Measurements from ENCODE around the gene NDUFAF4. TPM values are rescaled to one million over a fixed set of nuclear protein-coding genes. Genes with fewer than 3 reads are reported as not detected.

The NDUFAF4 gene
- total RNA-seq, 1 donor from 2014 or later: 38.6 TPM

DNA sequence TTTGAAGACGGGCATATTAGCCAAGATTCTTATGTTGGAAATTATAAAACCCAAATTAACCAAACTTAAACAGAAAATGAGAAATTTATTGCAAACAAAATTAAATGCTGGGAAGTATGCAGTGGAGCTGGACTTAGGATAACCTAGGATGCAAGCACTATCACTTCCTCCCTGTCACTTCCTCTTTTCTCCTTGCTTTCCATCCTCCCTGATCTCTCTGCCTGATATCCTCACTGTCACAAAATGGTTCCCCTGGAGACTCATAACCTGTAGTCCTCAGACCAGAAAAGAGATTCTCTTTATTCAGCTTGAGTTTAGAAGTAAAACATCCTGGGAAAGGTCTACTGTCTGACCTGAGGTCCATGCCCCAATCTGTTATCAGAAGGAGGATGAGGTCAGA lies 19.4 kb upstream of the NDUFAF4 start:
- H3K4me3 Mint-ChIP-seq (ENCODE audit: unreplicated experiment): no peak overlapping the region
- no peak overlapping the region for H3K27ac ChIP-seq (ENCODE audit: low read depth, low read length)
- no peak overlapping the region for H3K9ac ChIP-seq (ENCODE audit: low read length)
- H3K27ac Mint-ChIP-seq (ENCODE audit: unreplicated experiment): no peak overlapping the region
- H3K79me2 ChIP-seq (ENCODE audit: insufficient read depth, low read length): no peaks in the 10 kb centered on the region
- H4K20me1 ChIP-seq (ENCODE audit: insufficient read depth, low read length): no peaks in the 10 kb centered on the region
- TF ChIP-seq EZH2 (IDR thresholded peaks at IDR 0.05; ENCODE audit: insufficient read depth, low read length): no peak
- H3K36me3 Mint-ChIP-seq (ENCODE audit: low read depth, unreplicated experiment): no peaks in the 10 kb centered on the region
- no peak for DNase-seq (ENCODE audit: low read depth)
- no peaks in the 10 kb centered on the region for H3K36me3 ChIP-seq (ENCODE audit: insufficient read depth, low read length)
- no peaks in the 10 kb centered on the region for H3K9me3 Mint-ChIP-seq (ENCODE audit: unreplicated experiment)
- peaks cover 5% of the 10 kb centered on the region for H3K27me3 ChIP-seq (ENCODE audit: insufficient read depth, low read length)
- peaks cover 2% of the 10 kb centered on the region for H3K27me3 Mint-ChIP-seq (ENCODE audit: low read depth, unreplicated experiment)
- no peaks in the 10 kb centered on the region for H3K4me1 ChIP-seq (ENCODE audit: insufficient read depth, low read length)
- no peak overlapping the region for H3K4me3 ChIP-seq (ENCODE audit: insufficient read depth, low read depth, low read length)
- H3K4me2 ChIP-seq (ENCODE audit: low read length): no peak overlapping the region
- H2AFZ ChIP-seq (ENCODE audit: low read depth, low read length): no peak overlapping the region
- FAIRE-seq: no peak
- H3K4me1 Mint-ChIP-seq (ENCODE audit: low read depth, unreplicated experiment): no peaks in the 10 kb centered on the region
- H3K9me3 ChIP-seq (ENCODE audit: insufficient read depth, low read depth, low read length): no peaks in the 10 kb centered on the region

DNA sequence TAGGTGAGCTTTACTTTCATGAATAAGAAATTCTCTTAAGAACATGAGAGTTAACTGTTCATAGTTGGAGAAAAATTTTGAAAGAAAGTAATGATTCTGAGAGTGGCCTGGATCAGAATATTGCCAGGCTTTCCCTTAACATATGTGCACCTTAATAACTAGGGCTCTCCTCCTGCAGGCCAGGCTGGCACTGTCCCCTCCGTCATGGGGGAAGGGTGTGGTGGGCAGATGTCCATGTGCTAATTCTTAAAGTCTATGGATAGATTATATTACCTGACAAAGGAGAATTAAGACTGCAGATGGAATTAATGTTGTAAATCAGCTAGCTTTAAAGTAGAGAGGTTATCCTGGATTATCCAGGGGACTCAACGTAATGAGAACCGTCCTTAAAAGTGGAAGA lies 15.9 kb upstream of the NDUFAF4 start:
- H3K9me3 ChIP-seq (ENCODE audit: insufficient read depth, low read depth, low read length): no peaks in the 10 kb centered on the region
- no peak overlapping the region for H3K4me3 ChIP-seq (ENCODE audit: insufficient read depth, low read depth, low read length)
- no peak overlapping the region for H3K9ac ChIP-seq (ENCODE audit: low read length)
- no peak overlapping the region for H2AFZ ChIP-seq (ENCODE audit: low read depth, low read length)
- Mint-ChIP-seq H3K4me1 (ENCODE audit: low read depth, unreplicated experiment) (no peaks in the 10 kb centered on the region), H3K27ac (ENCODE audit: unreplicated experiment) (no peak overlapping the region), H3K27me3 (ENCODE audit: low read depth, unreplicated experiment) (peaks cover 7% of the 10 kb centered on the region), H3K36me3 (ENCODE audit: low read depth, unreplicated experiment) (no peaks in the 10 kb centered on the region), H3K4me3 (ENCODE audit: unreplicated experiment) (no peak overlapping the region), H3K9me3 (ENCODE audit: unreplicated experiment) (no peaks in the 10 kb centered on the region)
- H4K20me1 ChIP-seq (ENCODE audit: insufficient read depth, low read length): no peaks in the 10 kb centered on the region
- H3K79me2 ChIP-seq (ENCODE audit: insufficient read depth, low read length): no peaks in the 10 kb centered on the region
- H3K27ac ChIP-seq (ENCODE audit: low read depth, low read length): no peak overlapping the region
- TF ChIP-seq CTCF (IDR thresholded peaks at IDR 0.05; ENCODE audit: insufficient read depth, low read depth, low read length) (no peak), EZH2 (IDR thresholded peaks at IDR 0.05; ENCODE audit: insufficient read depth, low read length) (no peak)
- FAIRE-seq: no peak
- H3K27me3 ChIP-seq (ENCODE audit: insufficient read depth, low read length): peaks cover 15% of the 10 kb centered on the region
- no peaks in the 10 kb centered on the region for H3K36me3 ChIP-seq (ENCODE audit: insufficient read depth, low read length)
- no peak overlapping the region for H3K4me2 ChIP-seq (ENCODE audit: low read length)
- DNase-seq (ENCODE audit: low read depth): no peak
- H3K4me1 ChIP-seq (ENCODE audit: insufficient read depth, low read length): no peaks in the 10 kb centered on the region

- no peak overlapping the region for H3K9ac ChIP-seq (ENCODE audit: low read length)
- H3K27me3 Mint-ChIP-seq (ENCODE audit: low read depth, unreplicated experiment): peaks cover 7% of the 10 kb centered on the region
- H3K27ac Mint-ChIP-seq (ENCODE audit: unreplicated experiment): no peak overlapping the region
- H3K4me2 ChIP-seq (ENCODE audit: low read length): no peak overlapping the region
- H3K4me1 Mint-ChIP-seq (ENCODE audit: low read depth, unreplicated experiment): no peaks in the 10 kb centered on the region
- no peak overlapping the region for H3K4me3 Mint-ChIP-seq (ENCODE audit: unreplicated experiment)
- TF ChIP-seq CTCF (IDR thresholded peaks at IDR 0.05; ENCODE audit: insufficient read depth, low read depth, low read length): no peak
- no peak for TF ChIP-seq EZH2 (IDR thresholded peaks at IDR 0.05; ENCODE audit: insufficient read depth, low read length)
- H3K27me3 ChIP-seq (ENCODE audit: insufficient read depth, low read length): peaks cover 15% of the 10 kb centered on the region
- H2AFZ ChIP-seq (ENCODE audit: low read depth, low read length): no peak overlapping the region
- no peaks in the 10 kb centered on the region for H3K79me2 ChIP-seq (ENCODE audit: insufficient read depth, low read length)
- H3K9me3 ChIP-seq (ENCODE audit: insufficient read depth, low read depth, low read length): no peaks in the 10 kb centered on the region
- FAIRE-seq: no peak
- no peaks in the 10 kb centered on the region for H4K20me1 ChIP-seq (ENCODE audit: insufficient read depth, low read length)
- H3K36me3 Mint-ChIP-seq (ENCODE audit: low read depth, unreplicated experiment): no peaks in the 10 kb centered on the region
- no peak overlapping the region for H3K4me3 ChIP-seq (ENCODE audit: insufficient read depth, low read depth, low read length)
- no peaks in the 10 kb centered on the region for H3K36me3 ChIP-seq (ENCODE audit: insufficient read depth, low read length)
- no peaks in the 10 kb centered on the region for H3K9me3 Mint-ChIP-seq (ENCODE audit: unreplicated experiment)
- DNase-seq (ENCODE audit: low read depth): no peak
- no peak overlapping the region for H3K27ac ChIP-seq (ENCODE audit: low read depth, low read length)
- H3K4me1 ChIP-seq (ENCODE audit: insufficient read depth, low read length): no peaks in the 10 kb centered on the region
Observed at GRCh38 chr6:96911751-96912150, 14.1 kb upstream of the NDUFAF4 start.
